NCI-H2107 (cell line): ENCODE results near the gene CEACAM7.
"Not testable (repeated sequence)": the region's sequence is repeated elsewhere in the genome, so short reads cannot be mapped to it uniquely, and the experiment has no call there.

ENCODE experiments used
- DNase-seq: peaks from one replicate; lab custom pipeline; 2025; lab: John Stamatoyannopoulos, UW

The CEACAM7 gene

GRCh38 chr19:41688098-41688497, at the start of gene CEACAM7:
TSS of gene CEACAM7 (minus strand) at chr19:41688270. CDS start at chr19:41688165, 105 bp downstream.
- no peak for DNase-seq

GRCh38 chr19:41735071-41735600, 47.1 kb upstream of the CEACAM7 start:
- no peak for DNase-seq

- DNase-seq, result no peak
Measured at GRCh38 chr19:41734585-41734984, 46.5 kb upstream of the CEACAM7 start.

GRCh38 chr19:41734156-41734555, 46.1 kb upstream of the CEACAM7 start:
- DNase-seq, result no peak

- DNase-seq, result no peak
Measured at GRCh38 chr19:41726493-41726892, 38.4 kb upstream of the CEACAM7 start.

- no peak for DNase-seq
Measured at GRCh38 chr19:41720103-41720502, 32.0 kb upstream of the CEACAM7 start.

GRCh38 chr19:41718761-41719160, 30.7 kb upstream of the CEACAM7 start:
- no peak for DNase-seq

GRCh38 chr19:41714598-41714997, 26.5 kb upstream of the CEACAM7 start:
- no peak for DNase-seq

GRCh38 chr19:41711376-41712261, 23.5 kb upstream of the CEACAM7 start:
- no peak for DNase-seq

- DNase-seq, result no peak
Measured at GRCh38 chr19:41709951-41710645, 22.0 kb upstream of the CEACAM7 start.

GRCh38 chr19:41709516-41709915, 21.4 kb upstream of the CEACAM7 start:
- not testable (repeated sequence) for DNase-seq

GRCh38 chr19:41708481-41708880, 20.4 kb upstream of the CEACAM7 start, which contains the start of gene CEACAM5:
TSS of gene CEACAM5 (plus strand) at chr19:41708626. CDS start at chr19:41708732, 106 bp downstream.
- no peak for DNase-seq

- no peak for DNase-seq
Measured at GRCh38 chr19:41707871-41708371, 19.9 kb upstream of the CEACAM7 start.

- DNase-seq, result no peak
Measured at GRCh38 chr19:41707502-41707812, 19.4 kb upstream of the CEACAM7 start.

- peak; percentile 58 for DNase-seq
Measured at GRCh38 chr19:41706741-41707501, 18.9 kb upstream of the CEACAM7 start.

- no peak for DNase-seq
Measured at GRCh38 chr19:41705393-41706174, 17.5 kb upstream of the CEACAM7 start.

- no peak for DNase-seq
Measured at GRCh38 chr19:41703602-41704293, 15.7 kb upstream of the CEACAM7 start.

- DNase-seq, result no peak
Measured at GRCh38 chr19:41702171-41702651, 14.1 kb upstream of the CEACAM7 start.

- no peak for DNase-seq
Measured at GRCh38 chr19:41701401-41702075, 13.5 kb upstream of the CEACAM7 start.
